Trophoblast cell (in vitro differentiated cells and primary cell): ENCODE data around the gene SLC23A2. TPM values are rescaled to one million over a fixed set of nuclear protein-coding genes. Genes with fewer than 3 reads are reported as not detected.

ENCODE experiments used
- DNase-seq, 2 donors: peaks; one replicate each; pipeline ENCODE4 v3.0.0-alpha.2; 2016
- H2AFZ ChIP-seq: 2 replicates; pipeline ENCODE4 v1.6.1; 2013; ENCODE audit warnings: low read length, moderate library complexity, mild to moderate bottlenecking; ENCODE audit not compliant: insufficient read depth, poor library complexity
- H2AK5ac ChIP-seq: 2 replicates; pipeline ENCODE4 v1.6.1; 2013; ENCODE audit warnings: mild to moderate bottlenecking, low read length
- H2BK120ac ChIP-seq: 2 replicates; pipeline ENCODE4 v1.6.1; 2013; ENCODE audit warnings: low read length, mild to moderate bottlenecking, moderate library complexity; ENCODE audit not compliant: insufficient read depth, poor library complexity
- H2BK12ac ChIP-seq: 2 replicates; pipeline ENCODE4 v1.6.1; 2013; ENCODE audit warnings: mild to moderate bottlenecking, low read length, moderate library complexity
- H2BK5ac ChIP-seq: 2 replicates; pipeline ENCODE4 v1.6.1; 2013; ENCODE audit warnings: low read length, low read depth, moderate library complexity, mild to moderate bottlenecking; ENCODE audit not compliant: poor library complexity
- H3K14ac ChIP-seq: 2 replicates; pipeline ENCODE4 v1.6.1; 2013; ENCODE audit warnings: mild to moderate bottlenecking, low read length
- H3K18ac ChIP-seq: 2 replicates; pipeline ENCODE4 v1.6.1; 2013; ENCODE audit warnings: mild to moderate bottlenecking, low read length
- H3K23ac ChIP-seq: 2 replicates; pipeline ENCODE4 v1.6.1; 2013; ENCODE audit warnings: low read length
- H3K27ac ChIP-seq: 2 replicates; pipeline ENCODE4 v1.5.1; 2013; ENCODE audit warnings: low read depth, mild to moderate bottlenecking, inconsistent platforms, low read length, moderate library complexity
- H3K27me3 ChIP-seq: 2 replicates; pipeline ENCODE4 v1.6.1; 2013; ENCODE audit warnings: inconsistent platforms, mild to moderate bottlenecking, low read length, moderate library complexity; ENCODE audit not compliant: insufficient read depth
- H3K36me3 ChIP-seq, 2 experiments: 1 replicate in 1 of 2; 2 replicates in 1 of 2; pipeline ENCODE4 v1.6.1; 2013; ENCODE audit warnings: low read length in 2 of 2, mild to moderate bottlenecking in 2 of 2, moderate library complexity in 1 of 2; ENCODE audit not compliant: insufficient read depth in 2 of 2, control insufficient read depth in 1 of 2
- H3K4ac ChIP-seq: 2 replicates; pipeline ENCODE4 v1.6.1; 2013; ENCODE audit warnings: low read depth, mild to moderate bottlenecking, low read length, moderate library complexity
- H3K4me1 ChIP-seq, 2 experiments: 1 replicate in 1 of 2; 2 replicates in 1 of 2; pipeline ENCODE4 v1.6.1; 2013; ENCODE audit warnings: low read length in 2 of 2, mild to moderate bottlenecking in 2 of 2, moderate library complexity in 1 of 2; ENCODE audit not compliant: insufficient read depth in 2 of 2, control insufficient read depth in 1 of 2
- H3K4me2 ChIP-seq: 2 replicates; pipeline ENCODE4 v1.6.1; 2013; ENCODE audit warnings: inconsistent platforms, mild to moderate bottlenecking, low read length, moderate library complexity
- H3K4me3 ChIP-seq: 2 replicates; pipeline ENCODE4 v1.5.1; 2013; ENCODE audit warnings: mild to moderate bottlenecking, low read depth, low read length, inconsistent platforms
- H3K79me1 ChIP-seq: one replicate; pipeline ENCODE4 v1.6.1; 2013; ENCODE audit warnings: low read length
- H3K79me2 ChIP-seq: 2 replicates; pipeline ENCODE4 v1.6.1; 2013; ENCODE audit warnings: low read length, mild to moderate bottlenecking; ENCODE audit not compliant: control insufficient read depth, insufficient read depth, poor library complexity
- H3K9ac ChIP-seq: 2 replicates; pipeline ENCODE4 v1.6.1; 2013; ENCODE audit warnings: mild to moderate bottlenecking, low read length
- H3K9me3 ChIP-seq: 2 replicates; pipeline ENCODE4 v1.6.1; 2013; ENCODE audit warnings: low read depth, mild to moderate bottlenecking, control low read depth, inconsistent platforms, low read length; ENCODE audit not compliant: insufficient read depth
- H4K12ac ChIP-seq: 2 replicates; pipeline ENCODE4 v1.6.1; 2013; ENCODE audit warnings: low read depth, mild to moderate bottlenecking, low read length, moderate library complexity
- H4K8ac ChIP-seq: 2 replicates; pipeline ENCODE4 v1.6.1; 2013; ENCODE audit warnings: low read depth, mild to moderate bottlenecking, low read length, moderate library complexity
- H4K91ac ChIP-seq: one replicate; pipeline ENCODE4 v1.6.1; 2013; ENCODE audit warnings: low read depth, mild to moderate bottlenecking, low read length, moderate library complexity
- WGBS: extraction: QIAGEN DNeasy Blood & Tissue Kit; methylation state at CpG from one replicate; pipeline ENCODE4 v1.1.7; 2013; ENCODE audit warnings: missing lambda C conversion rate; ENCODE audit not compliant: insufficient read length, insufficient coverage; ENCODE audit errors: extremely low coverage; 5-methylcytosine and 5-hydroxymethylcytosine counted together
- polyA plus RNA-seq: library from polyadenylated mRNA; stranded (reverse); fragments of 200-250 nt; gene quantifications from 2 replicates; pipeline ENCODE4 v1.2.3, GENCODE V29; 2013

Gene SLC23A2
- 11.9 and 12.4 TPM in 2 replicates for polyA plus RNA-seq

DNA sequence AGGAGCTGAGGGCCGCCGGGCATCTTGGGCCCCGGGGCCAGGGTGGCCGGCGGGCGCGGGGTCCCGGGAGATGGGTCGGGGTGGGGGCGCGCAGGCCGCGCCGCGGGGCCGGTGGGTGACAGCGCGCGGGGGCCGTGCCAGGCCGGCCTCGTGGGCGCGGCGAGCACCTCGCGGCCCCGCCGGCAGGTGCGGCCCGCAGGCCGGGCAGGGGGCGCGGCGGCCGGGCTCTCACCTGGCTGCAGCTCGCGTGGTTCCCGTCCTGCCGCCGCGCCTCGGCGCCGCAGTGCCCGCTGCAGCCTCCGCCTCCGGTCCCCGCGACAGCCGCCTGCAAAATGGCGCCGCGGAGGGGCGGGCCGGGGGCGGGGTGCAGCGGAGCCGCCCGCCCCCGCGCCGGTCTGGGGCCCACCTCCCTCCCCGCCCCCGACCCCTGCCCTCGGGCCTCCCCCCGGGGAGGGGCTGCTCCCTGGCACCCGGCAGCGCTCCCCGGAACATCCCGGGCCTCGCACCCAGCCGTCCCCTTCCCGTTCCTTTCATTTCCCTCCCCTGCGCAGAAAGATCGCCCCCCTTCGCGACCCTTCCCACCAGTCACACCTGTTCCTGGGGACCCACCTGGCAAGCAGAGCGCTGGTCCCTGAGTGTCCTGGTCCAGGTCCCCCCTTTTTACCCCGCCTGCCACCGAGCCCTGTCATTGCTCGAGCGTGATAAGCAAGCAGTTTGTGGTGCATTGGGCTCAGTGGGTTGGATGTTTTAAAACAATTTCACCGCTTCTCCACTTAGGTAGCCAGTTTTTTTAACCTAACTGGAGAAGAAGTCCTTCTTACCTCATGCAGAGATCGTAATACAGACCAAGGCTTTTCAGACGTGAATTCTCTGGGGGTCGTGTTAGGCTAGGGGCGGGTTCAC, at the start of gene SLC23A2:
TSS of gene SLC23A2 (minus strand) at position 337 of the 903 bp plus-strand sequence. CDS start 68,948 bp downstream, outside the sequence.
- Histone ChIP-seq H3K27ac (no peak within 1 kb of the TSS), H3K9ac (peak within 1 kb of the TSS; percentile 25), H4K8ac (peak within 1 kb of the TSS; percentile 54), H2AFZ (peak within 1 kb of the TSS; percentile 90), H4K12ac (no peak within 1 kb of the TSS), H2AK5ac (no peak within 1 kb of the TSS), H2BK12ac (peak within 1 kb of the TSS; percentile 27), H2BK5ac (no peak within 1 kb of the TSS), H3K4ac (peak within 1 kb of the TSS; percentile 70), H3K27me3 (no peaks in the 10 kb centered on the region), H2BK120ac (peak within 1 kb of the TSS; percentile 36), H3K36me3 (no peaks in the 10 kb centered on the region), H3K18ac (peak within 1 kb of the TSS; percentile 83), H3K4me1 (peaks cover 17 to 19% of the 10 kb centered on the region in 2 experiments), H4K91ac (peak within 1 kb of the TSS; percentile 72), H3K4me3 (peak within 1 kb of the TSS; percentile 78), H3K23ac (no peak within 1 kb of the TSS), H3K79me1 (peaks cover 5% of the 10 kb centered on the region), H3K4me2 (peak within 1 kb of the TSS; percentile 93), H3K9me3 (no peaks in the 10 kb centered on the region), H3K14ac (peak within 1 kb of the TSS; percentile 75), H3K79me2 (peaks cover 5% of the 10 kb centered on the region)
- DNase-seq: peak; percentile 31 to 57
- no CpG with 5 or more reads among the region's 88 CpGs for WGBS

DNA sequence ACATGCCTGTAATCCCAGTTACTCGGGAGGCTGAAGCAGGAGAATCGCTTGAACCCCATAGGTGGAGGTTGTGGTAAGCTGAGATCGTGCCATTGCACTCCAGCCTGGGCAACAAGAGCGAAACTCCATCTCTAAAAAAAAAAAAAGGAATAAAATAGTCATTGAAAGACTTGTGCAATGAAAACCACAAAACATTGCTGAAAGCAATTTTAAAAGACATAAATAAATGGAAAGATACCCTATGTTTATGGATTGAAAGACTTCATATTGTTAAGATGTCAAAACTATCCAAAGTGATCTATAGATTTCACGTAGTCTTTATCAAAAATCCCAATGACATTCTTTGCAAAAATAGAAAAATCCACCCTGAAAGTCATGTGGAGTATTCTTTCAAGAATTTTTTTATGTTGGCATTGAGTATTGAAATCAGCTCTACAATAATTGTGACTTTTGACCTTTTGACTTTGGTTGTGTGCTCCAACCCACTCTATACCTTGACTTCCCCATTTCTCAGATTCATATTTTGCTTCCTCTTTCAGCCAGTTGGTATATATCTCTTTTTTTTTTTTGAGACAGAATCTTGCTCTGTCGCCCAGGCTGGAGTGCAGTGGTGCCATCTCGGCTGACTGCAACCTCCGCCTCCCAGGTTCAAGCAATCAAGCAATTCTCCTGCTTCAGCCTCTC, 45.5 kb upstream of the SLC23A2 start:
- Histone ChIP-seq H3K9ac (no peak overlapping the region), H3K27ac (no peak overlapping the region), H2BK12ac (no peak overlapping the region), H3K4me3 (no peak overlapping the region), H3K79me2 (no peaks in the 10 kb centered on the region), H2AFZ (no peak overlapping the region), H3K23ac (no peak overlapping the region), H3K4ac (no peak overlapping the region), H4K12ac (no peak overlapping the region), H3K4me2 (no peak overlapping the region), H3K79me1 (no peaks in the 10 kb centered on the region), H4K91ac (no peak overlapping the region), H4K8ac (no peak overlapping the region), H2AK5ac (no peak overlapping the region), H3K36me3 (no peaks in the 10 kb centered on the region), H2BK120ac (no peak overlapping the region), H3K9me3 (no peaks in the 10 kb centered on the region), H3K27me3 (no peaks in the 10 kb centered on the region), H2BK5ac (no peak overlapping the region), H3K18ac (no peak overlapping the region), H3K14ac (no peak overlapping the region), H3K4me1 (no peaks in the 10 kb centered on the region)
- DNase-seq: no peak
- WGBS: no CpG with 5 or more reads among the region's 8 CpGs

DNA sequence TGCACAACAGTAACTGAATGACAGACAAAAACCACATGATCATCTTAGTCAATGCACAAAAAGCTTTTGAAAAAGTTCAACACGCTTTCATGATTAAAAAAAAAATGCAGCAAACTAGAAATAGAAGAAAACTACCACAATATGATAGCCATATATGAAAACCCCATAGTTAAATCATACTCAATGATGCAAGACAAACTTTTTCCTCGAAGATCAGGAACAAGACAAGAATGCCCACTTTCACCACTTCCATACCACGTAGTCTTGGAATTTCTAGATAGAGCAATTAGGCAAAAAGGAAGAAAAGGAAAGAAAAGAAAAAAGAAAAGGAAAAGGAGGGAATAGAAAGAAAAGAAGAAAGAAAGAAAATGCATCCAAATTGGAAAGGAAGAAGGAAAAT, 44.6 kb upstream of the SLC23A2 start:
- no peak overlapping the region for H2BK120ac ChIP-seq
- H3K27ac ChIP-seq: no peak overlapping the region
- H4K91ac ChIP-seq: no peak overlapping the region
- H2BK12ac ChIP-seq: no peak overlapping the region
- no peak overlapping the region for H4K12ac ChIP-seq
- no peak overlapping the region for H3K14ac ChIP-seq
- no peak overlapping the region for H3K4me2 ChIP-seq
- DNase-seq: no peak
- no peak overlapping the region for H3K4ac ChIP-seq
- H3K4me3 ChIP-seq: no peak overlapping the region
- H3K27me3 ChIP-seq: no peaks in the 10 kb centered on the region
- no peak overlapping the region for H2AFZ ChIP-seq
- H3K18ac ChIP-seq: no peak overlapping the region
- no peak overlapping the region for H3K23ac ChIP-seq
- H4K8ac ChIP-seq: no peak overlapping the region
- no peak overlapping the region for H3K9ac ChIP-seq
- H3K79me1 ChIP-seq: no peaks in the 10 kb centered on the region
- no CpG with 5 or more reads among the region's 3 CpGs for WGBS
- H3K9me3 ChIP-seq: no peaks in the 10 kb centered on the region
- H3K4me1 ChIP-seq: no peaks in the 10 kb centered on the region
- H3K36me3 ChIP-seq: no peaks in the 10 kb centered on the region
- H2AK5ac ChIP-seq: no peak overlapping the region
- no peak overlapping the region for H2BK5ac ChIP-seq
- H3K79me2 ChIP-seq: no peaks in the 10 kb centered on the region

DNA sequence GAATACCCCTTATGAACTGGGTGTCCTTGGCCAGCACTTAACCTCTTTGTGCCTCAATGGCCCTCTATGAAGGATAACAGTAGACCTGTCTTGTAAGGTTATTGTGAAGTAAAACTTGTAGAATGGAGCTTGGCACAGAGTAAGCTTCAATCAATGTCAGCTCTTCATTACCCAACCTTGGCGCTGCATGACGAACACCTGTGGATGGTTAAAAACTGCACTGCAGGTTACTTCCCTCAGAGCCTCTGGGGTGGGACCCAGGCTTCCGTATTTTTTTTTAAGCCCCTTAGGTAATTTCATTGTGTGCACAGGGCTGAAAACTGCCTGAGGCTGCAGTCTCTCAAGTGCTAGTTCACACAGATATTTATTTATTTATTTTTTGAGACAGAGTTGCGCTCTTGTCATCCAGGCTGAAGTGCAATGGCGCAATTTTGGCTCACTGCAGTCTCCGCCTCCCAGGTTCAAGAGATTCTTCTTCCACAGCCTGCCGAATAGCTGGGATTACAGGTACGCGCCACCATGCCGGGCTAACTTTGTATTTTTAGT, 42.8 kb upstream of the SLC23A2 start:
- Histone ChIP-seq H3K79me2 (no peaks in the 10 kb centered on the region), H2BK5ac (no peak overlapping the region), H3K27ac (no peak overlapping the region), H3K14ac (no peak overlapping the region), H2AFZ (no peak overlapping the region), H3K4me2 (no peak overlapping the region), H2AK5ac (no peak overlapping the region), H2BK120ac (no peak overlapping the region), H3K4ac (no peak overlapping the region), H3K18ac (no peak overlapping the region), H4K91ac (no peak overlapping the region), H3K9ac (no peak overlapping the region), H3K36me3 (no peaks in the 10 kb centered on the region), H3K23ac (no peak overlapping the region), H4K12ac (no peak overlapping the region), H3K79me1 (no peaks in the 10 kb centered on the region), H4K8ac (no peak overlapping the region), H3K4me1 (no peaks in the 10 kb centered on the region), H3K4me3 (no peak overlapping the region), H3K9me3 (no peaks in the 10 kb centered on the region), H2BK12ac (no peak overlapping the region), H3K27me3 (no peaks in the 10 kb centered on the region)
- DNase-seq: peak; percentile 94 to 95
- WGBS: no CpG with 5 or more reads among the region's 10 CpGs
